Progenitor cell of endocrine pancreas (in vitro differentiated cells): Measurements from ENCODE around the gene VWA5B1. TPM values are rescaled to one million over a fixed set of nuclear protein-coding genes. Genes with fewer than 3 reads are reported as not detected.

Experiments used
- DNase-seq: peaks from one replicate; pipeline ENCODE4 v3.0.0; 2021; ENCODE audit warnings: low spot score; ENCODE audit not compliant: unreplicated experiment
- H3K27ac Mint-ChIP-seq: 2 replicates; pipeline ENCODE4 v1.8.0; 2021; ENCODE audit warnings: mild to moderate bottlenecking, moderate library complexity, mixed read lengths
- H3K27me3 Mint-ChIP-seq: 2 replicates; pipeline ENCODE4 v1.8.0; 2021; ENCODE audit warnings: mixed read lengths
- H3K36me3 Mint-ChIP-seq: 2 replicates; pipeline ENCODE4 v1.8.0; 2022; ENCODE audit warnings: mixed read lengths; ENCODE audit not compliant: insufficient read depth
- H3K4me1 Mint-ChIP-seq: 2 replicates; pipeline ENCODE4 v1.8.0; 2021; ENCODE audit warnings: low read depth, mixed read lengths
- H3K4me3 Mint-ChIP-seq: 2 replicates; pipeline ENCODE4 v1.8.0; 2021; ENCODE audit warnings: low read depth, mild to moderate bottlenecking, moderate library complexity, mixed read lengths
- H3K9me3 Mint-ChIP-seq: 2 replicates; pipeline ENCODE4 v1.8.0; 2021; ENCODE audit warnings: low read depth, mixed read lengths
- CTCF ChIP-seq: fragments of 200-600 bp; sonication (generic); IDR thresholded peaks from one replicate; pipeline ENCODE4 v1.5.0; 2021; ENCODE audit warnings: antibody characterized with exemption, mild to moderate bottlenecking; ENCODE audit not compliant: unreplicated experiment
- total RNA-seq: library from RNA; stranded (reverse); gene quantifications from 2 replicates; pipeline ENCODE4 v1.2.1, GENCODE V29; 2021

The VWA5B1 gene
- total RNA-seq, 1 donor from 2014 or later: 0.19 TPM

GRCh38 chr1:20381045-20381641 is 90.5 kb downstream of the VWA5B1 start:
- TF ChIP-seq CTCF: no peak
- no peaks in the 10 kb centered on the region for H3K9me3 Mint-ChIP-seq
- H3K4me3 Mint-ChIP-seq: no peak overlapping the region
- no peak for DNase-seq
- no peak overlapping the region for H3K27ac Mint-ChIP-seq
- no peaks in the 10 kb centered on the region for H3K4me1 Mint-ChIP-seq
- peaks cover 69% of the 10 kb centered on the region for H3K27me3 Mint-ChIP-seq
- no peaks in the 10 kb centered on the region for H3K36me3 Mint-ChIP-seq

GRCh38 chr1:20381961-20382360 is 91.3 kb downstream of the VWA5B1 start:
- no peak for DNase-seq
- Mint-ChIP-seq H3K9me3 (no peaks in the 10 kb centered on the region), H3K27me3 (peaks cover 71% of the 10 kb centered on the region)

GRCh38 chr1:20382711-20383110 is 92.0 kb downstream of the VWA5B1 start:
- Mint-ChIP-seq H3K4me3 (no peak overlapping the region), H3K27ac (no peak overlapping the region), H3K36me3 (no peaks in the 10 kb centered on the region), H3K27me3 (peaks cover 72% of the 10 kb centered on the region), H3K9me3 (no peaks in the 10 kb centered on the region), H3K4me1 (no peaks in the 10 kb centered on the region)
- no peak for DNase-seq
- TF ChIP-seq CTCF: no peak

More at GRCh38 chr1:20381961-20382360, 91.3 kb downstream of the VWA5B1 start:
- Mint-ChIP-seq H3K4me1 (no peaks in the 10 kb centered on the region), H3K27ac (no peak overlapping the region), H3K4me3 (no peak overlapping the region), H3K36me3 (no peaks in the 10 kb centered on the region)
- no peak for TF ChIP-seq CTCF

GRCh38 chr1:20383631-20384030 is 93.0 kb downstream of the VWA5B1 start:
- Mint-ChIP-seq H3K9me3 (no peaks in the 10 kb centered on the region), H3K27me3 (peaks cover 78% of the 10 kb centered on the region), H3K4me3 (no peak overlapping the region), H3K4me1 (no peaks in the 10 kb centered on the region), H3K36me3 (no peaks in the 10 kb centered on the region), H3K27ac (no peak overlapping the region)
- no peak for DNase-seq
- TF ChIP-seq CTCF: no peak

GRCh38 chr1:20385630-20386029 is 95.0 kb downstream of the VWA5B1 start:
- Mint-ChIP-seq H3K27me3 (peaks cover 80% of the 10 kb centered on the region), H3K36me3 (no peaks in the 10 kb centered on the region), H3K4me3 (no peak overlapping the region), H3K27ac (no peak overlapping the region), H3K4me1 (no peaks in the 10 kb centered on the region), H3K9me3 (no peaks in the 10 kb centered on the region)
- DNase-seq: no peak
- TF ChIP-seq CTCF: no peak
